ENCODE measurements around the gene RALGAPB.

The RALGAPB gene

GRCh38 chr20:38472513-38473366, at the start of gene RALGAPB:
RALGAPB (plus strand) TSS chr20:38472843; CDS start chr20:38488433, 15,590 bp downstream.
- DNase-seq (ENCODE audit: low read depth), result peak; percentile 99
- TF ChIP-seq CTCF (IDR thresholded peaks at IDR 0.05; ENCODE audit: insufficient read depth, low read depth, low read length, missing control alignments), result peak; percentile 63
- H3K4me3 ChIP-seq (ENCODE audit: low read length), result peak within 1 kb of the TSS; percentile 87

- DNase-seq (ENCODE audit: low read depth), result no peak
- no peak overlapping the region for H3K4me3 ChIP-seq (ENCODE audit: low read length)
- TF ChIP-seq CTCF (IDR thresholded peaks at IDR 0.05; ENCODE audit: insufficient read depth, low read depth, low read length, missing control alignments), result no peak
Measured at GRCh38 chr20:38423541-38423940, 49.1 kb upstream of the RALGAPB start.

- no peak for TF ChIP-seq CTCF (IDR thresholded peaks at IDR 0.05; ENCODE audit: insufficient read depth, low read depth, low read length, missing control alignments)
- no peak for DNase-seq (ENCODE audit: low read depth)
- no peak overlapping the region for H3K4me3 ChIP-seq (ENCODE audit: low read length)
Measured at GRCh38 chr20:38424401-38424800, 48.2 kb upstream of the RALGAPB start.

GRCh38 chr20:38426006-38426897, 46.4 kb upstream of the RALGAPB start:
- peak; percentile 80 for DNase-seq (ENCODE audit: low read depth)
- no peak for TF ChIP-seq CTCF (IDR thresholded peaks at IDR 0.05; ENCODE audit: insufficient read depth, low read depth, low read length, missing control alignments)
- H3K4me3 ChIP-seq (ENCODE audit: low read length), result no peak overlapping the region

- no peak overlapping the region for H3K4me3 ChIP-seq (ENCODE audit: low read length)
- TF ChIP-seq CTCF (IDR thresholded peaks at IDR 0.05; ENCODE audit: insufficient read depth, low read depth, low read length, missing control alignments), result no peak
- no peak for DNase-seq (ENCODE audit: low read depth)
Measured at GRCh38 chr20:38427655-38428023, 45.0 kb upstream of the RALGAPB start.

- no peak for DNase-seq (ENCODE audit: low read depth)
- H3K4me3 ChIP-seq (ENCODE audit: low read length), result no peak overlapping the region
- no peak for TF ChIP-seq CTCF (IDR thresholded peaks at IDR 0.05; ENCODE audit: insufficient read depth, low read depth, low read length, missing control alignments)
Measured at GRCh38 chr20:38428800-38429199, 43.8 kb upstream of the RALGAPB start.

Measured in epithelial cell of esophagus (primary cell).